SK-N-SH treated with all-trans-retinoic acid at 6 μM for 48 hours (cell line): ENCODE results near the gene TFEB.

ENCODE experiments used
- ATAC-seq: fragments of 200-7000 bp; cut with Tn5 transposase; 3 replicates; pipeline ENCODE4 v1.9.1; 2020; ENCODE audit warnings: mild to moderate bottlenecking, moderate library complexity
- ARNTL ChIP-seq: fragments of 450-650 bp; formaldehyde crosslinking; IDR thresholded peaks from 2 replicates; pipeline ENCODE4 v1.5.0; 2020; ENCODE audit warnings: low read depth, mild to moderate bottlenecking, moderate library complexity, borderline replicate concordance
- BACH2 ChIP-seq: fragments of 250-450 bp; sonication (Bioruptor Pico); IDR thresholded peaks from 2 replicates; pipeline ENCODE4 v1.9.0; 2021; ENCODE audit warnings: mild to moderate bottlenecking, borderline replicate concordance
- CSDC2 ChIP-seq: fragments of 250-450 bp; sonication (Bioruptor Pico); IDR thresholded peaks from 2 replicates; pipeline ENCODE4 v1.5.0; 2020; ENCODE audit warnings: mild to moderate bottlenecking, moderate library complexity
- ESRRG ChIP-seq: fragments of 250-450 bp; sonication (Bioruptor Pico); IDR thresholded peaks from 2 replicates; pipeline ENCODE4 v1.6.1; 2021; ENCODE audit warnings: mild to moderate bottlenecking
- GLIS3 ChIP-seq: fragments of 250-450 bp; sonication (Bioruptor Pico); IDR thresholded peaks from 2 replicates; pipeline ENCODE4 v1.5.0; 2020; ENCODE audit warnings: mild to moderate bottlenecking, moderate library complexity
- ISL1 ChIP-seq: fragments of 250-450 bp; sonication (Bioruptor Pico); IDR thresholded peaks from 2 replicates; pipeline ENCODE4 v2.1.2; 2022; ENCODE audit warnings: mild to moderate bottlenecking, moderate library complexity
- OSR1 ChIP-seq: fragments of 250-450 bp; sonication (Bioruptor Pico); IDR thresholded peaks from 2 replicates; pipeline ENCODE4 v1.8.0; 2022; ENCODE audit warnings: moderate library complexity, mild to moderate bottlenecking, inconsistent platforms
- RARB ChIP-seq: fragments of 250-450 bp; sonication (Bioruptor Pico); IDR thresholded peaks from 2 replicates; pipeline ENCODE4 v1.8.0; 2021; ENCODE audit warnings: mild to moderate bottlenecking, moderate library complexity
- TCF4 ChIP-seq: fragments of 250-450 bp; sonication (Bioruptor Pico); IDR thresholded peaks from 2 replicates; pipeline ENCODE4 v1.8.0; 2021; ENCODE audit warnings: mild to moderate bottlenecking, moderate library complexity, borderline replicate concordance
- TOX ChIP-seq: fragments of 250-450 bp; sonication (Bioruptor Pico); IDR thresholded peaks from 2 replicates; pipeline ENCODE4 v1.8.0; 2021; ENCODE audit warnings: mild to moderate bottlenecking, moderate library complexity, borderline replicate concordance
- ZC3H10 ChIP-seq: fragments of 250-450 bp; sonication (Bioruptor Pico); IDR thresholded peaks from 2 replicates; pipeline ENCODE4 v1.5.1; 2021; ENCODE audit warnings: mild to moderate bottlenecking, moderate library complexity
- ZFP3 ChIP-seq: fragments of 250-450 bp; sonication (Bioruptor Pico); IDR thresholded peaks from 2 replicates; pipeline ENCODE4 v1.5.0; 2020; ENCODE audit warnings: mild to moderate bottlenecking, moderate library complexity
- ZFP30 ChIP-seq: fragments of 450-650 bp; formaldehyde crosslinking; IDR thresholded peaks from 2 replicates; pipeline ENCODE4 v1.5.0; 2022; ENCODE audit warnings: mild to moderate bottlenecking, moderate library complexity
- ZNF565 ChIP-seq: fragments of 450-650 bp; formaldehyde crosslinking; conservative IDR thresholded peaks from 2 replicates; pipeline ENCODE4 v1.5.0; 2020; ENCODE audit warnings: low read depth, mild to moderate bottlenecking, moderate library complexity
- ZNF70 ChIP-seq: fragments of 450-650 bp; formaldehyde crosslinking; IDR thresholded peaks from 2 replicates; pipeline ENCODE4 v1.5.0; 2020; ENCODE audit warnings: mild to moderate bottlenecking, moderate library complexity
- ZNF8 ChIP-seq: fragments of 450-650 bp; formaldehyde crosslinking; IDR thresholded peaks from 2 replicates; pipeline ENCODE4 v1.5.0; 2020; ENCODE audit warnings: mild to moderate bottlenecking, moderate library complexity
- TF ChIP-seq, protein P1 (sequence below): fragments of 250-450 bp; sonication (Bioruptor Pico); IDR thresholded peaks from 2 replicates; pipeline ENCODE4 v1.8.0; 2021; ENCODE audit warnings: low read depth, mild to moderate bottlenecking, moderate library complexity, borderline replicate concordance
- TF ChIP-seq, protein P2 (sequence below): fragments of 250-450 bp; sonication (Bioruptor Pico); IDR thresholded peaks from 2 replicates; pipeline ENCODE4 v1.5.0; 2020; ENCODE audit warnings: mild to moderate bottlenecking, moderate library complexity
- TF ChIP-seq, protein P3 (sequence below): fragments of 250-450 bp; sonication (Bioruptor Pico); IDR thresholded peaks from 2 replicates; pipeline ENCODE4 v1.5.1; 2020; ENCODE audit warnings: low read depth, mild to moderate bottlenecking, moderate library complexity
- TF ChIP-seq, protein P4 (sequence below): fragments of 250-450 bp; sonication (Bioruptor Pico); IDR thresholded peaks from 2 replicates; pipeline ENCODE4 v1.5.1; 2021; ENCODE audit warnings: mild to moderate bottlenecking, moderate library complexity

The TFEB gene

DNA sequence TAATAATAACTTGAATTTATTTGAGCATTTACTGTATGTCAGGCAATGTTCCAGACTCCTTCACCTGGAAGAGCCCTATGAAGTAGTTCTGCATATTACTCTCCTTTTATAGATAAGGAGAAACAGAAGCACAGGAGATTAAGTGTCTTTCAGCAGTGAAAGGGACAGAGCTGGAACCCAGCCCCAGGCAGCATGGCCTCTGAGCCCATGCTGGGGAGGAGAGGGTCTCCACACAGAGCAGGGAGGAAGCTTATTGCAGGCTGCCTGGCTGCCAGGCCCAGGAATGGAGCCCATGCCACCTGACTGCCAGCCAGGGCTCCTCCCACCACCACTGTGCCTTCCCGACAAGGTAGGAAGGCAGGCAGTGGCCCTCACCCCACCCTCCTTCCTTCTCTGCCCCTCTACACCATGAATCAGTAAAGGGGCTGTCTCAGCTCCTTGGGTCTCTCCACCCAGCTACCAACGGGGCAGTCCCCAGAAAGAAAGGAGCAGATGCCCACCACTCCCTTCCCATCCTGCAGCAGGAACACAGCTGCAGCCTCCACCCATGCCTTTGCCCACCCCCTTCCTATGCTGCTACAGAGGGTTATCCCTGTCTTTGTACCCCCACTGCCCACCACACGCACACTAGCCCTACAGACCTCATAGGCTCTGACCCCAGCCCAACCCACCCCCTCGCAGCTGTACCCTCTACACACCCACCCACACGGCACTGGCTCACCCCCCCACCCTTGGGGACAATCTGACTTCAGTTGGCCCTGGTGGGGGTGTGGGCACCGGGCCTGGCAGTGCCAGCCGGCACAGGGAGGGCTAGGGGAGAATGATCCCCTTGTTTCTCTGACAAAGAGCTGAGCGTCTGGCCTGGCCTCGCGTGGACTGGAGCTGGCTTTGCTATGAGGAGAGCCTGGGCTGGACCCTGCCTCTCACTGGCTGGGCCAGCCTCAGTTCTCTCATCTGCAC, 41.8 kb downstream of the TFEB start (continued):
- TF ChIP-seq, protein P1, sequence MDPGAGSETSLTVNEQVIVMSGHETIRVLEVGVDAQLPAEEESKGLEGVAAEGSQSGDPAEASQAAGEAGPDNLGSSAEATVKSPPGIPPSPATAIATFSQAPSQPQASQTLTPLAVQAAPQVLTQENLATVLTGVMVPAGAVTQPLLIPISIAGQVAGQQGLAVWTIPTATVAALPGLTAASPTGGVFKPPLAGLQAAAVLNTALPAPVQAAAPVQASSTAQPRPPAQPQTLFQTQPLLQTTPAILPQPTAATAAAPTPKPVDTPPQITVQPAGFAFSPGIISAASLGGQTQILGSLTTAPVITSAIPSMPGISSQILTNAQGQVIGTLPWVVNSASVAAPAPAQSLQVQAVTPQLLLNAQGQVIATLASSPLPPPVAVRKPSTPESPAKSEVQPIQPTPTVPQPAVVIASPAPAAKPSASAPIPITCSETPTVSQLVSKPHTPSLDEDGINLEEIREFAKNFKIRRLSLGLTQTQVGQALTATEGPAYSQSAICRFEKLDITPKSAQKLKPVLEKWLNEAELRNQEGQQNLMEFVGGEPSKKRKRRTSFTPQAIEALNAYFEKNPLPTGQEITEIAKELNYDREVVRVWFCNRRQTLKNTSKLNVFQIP (CRISPR knock-in tag), result no peak
- no peak for TF ChIP-seq ZFP30 (CRISPR knock-in tag)
- no peak for TF ChIP-seq OSR1 (CRISPR knock-in tag)
- TF ChIP-seq ZNF70 (CRISPR knock-in tag), result no peak
- TF ChIP-seq ESRRG, result no peak

DNA sequence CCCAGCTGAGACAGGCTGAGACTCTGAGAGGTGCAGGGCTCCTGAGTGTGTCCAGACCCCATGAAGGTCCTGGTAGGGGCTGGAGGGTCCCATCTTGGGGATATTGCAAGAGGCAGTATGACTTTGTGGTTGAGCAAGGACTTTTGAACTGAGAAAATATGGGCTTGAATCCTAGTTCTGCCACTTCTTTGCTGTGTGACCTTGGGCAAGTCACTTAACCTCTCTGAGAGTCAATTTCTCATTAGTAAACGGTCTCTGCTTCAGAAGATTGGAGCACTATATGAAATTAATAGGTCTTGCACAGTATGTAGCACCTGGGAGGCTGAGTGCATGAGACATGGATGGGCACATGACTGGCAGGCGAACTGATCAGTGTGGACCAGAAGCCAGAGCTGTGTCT, 42.7 kb downstream of the TFEB start:
- TF ChIP-seq CSDC2 (no peak), OSR1 (CRISPR knock-in tag) (no peak), BACH2 (CRISPR knock-in tag) (no peak), TOX (CRISPR knock-in tag) (no peak), ZNF8 (no peak), ARNTL (CRISPR knock-in tag) (no peak), GLIS3 (CRISPR knock-in tag) (no peak), ZFP3 (CRISPR knock-in tag) (no peak), ZNF70 (CRISPR knock-in tag) (no peak), ZFP30 (CRISPR knock-in tag) (no peak), TCF4 (CRISPR knock-in tag) (no peak), ISL1 (CRISPR knock-in tag) (no peak), ZNF565 (no peak)
- TF ChIP-seq, protein P2, sequence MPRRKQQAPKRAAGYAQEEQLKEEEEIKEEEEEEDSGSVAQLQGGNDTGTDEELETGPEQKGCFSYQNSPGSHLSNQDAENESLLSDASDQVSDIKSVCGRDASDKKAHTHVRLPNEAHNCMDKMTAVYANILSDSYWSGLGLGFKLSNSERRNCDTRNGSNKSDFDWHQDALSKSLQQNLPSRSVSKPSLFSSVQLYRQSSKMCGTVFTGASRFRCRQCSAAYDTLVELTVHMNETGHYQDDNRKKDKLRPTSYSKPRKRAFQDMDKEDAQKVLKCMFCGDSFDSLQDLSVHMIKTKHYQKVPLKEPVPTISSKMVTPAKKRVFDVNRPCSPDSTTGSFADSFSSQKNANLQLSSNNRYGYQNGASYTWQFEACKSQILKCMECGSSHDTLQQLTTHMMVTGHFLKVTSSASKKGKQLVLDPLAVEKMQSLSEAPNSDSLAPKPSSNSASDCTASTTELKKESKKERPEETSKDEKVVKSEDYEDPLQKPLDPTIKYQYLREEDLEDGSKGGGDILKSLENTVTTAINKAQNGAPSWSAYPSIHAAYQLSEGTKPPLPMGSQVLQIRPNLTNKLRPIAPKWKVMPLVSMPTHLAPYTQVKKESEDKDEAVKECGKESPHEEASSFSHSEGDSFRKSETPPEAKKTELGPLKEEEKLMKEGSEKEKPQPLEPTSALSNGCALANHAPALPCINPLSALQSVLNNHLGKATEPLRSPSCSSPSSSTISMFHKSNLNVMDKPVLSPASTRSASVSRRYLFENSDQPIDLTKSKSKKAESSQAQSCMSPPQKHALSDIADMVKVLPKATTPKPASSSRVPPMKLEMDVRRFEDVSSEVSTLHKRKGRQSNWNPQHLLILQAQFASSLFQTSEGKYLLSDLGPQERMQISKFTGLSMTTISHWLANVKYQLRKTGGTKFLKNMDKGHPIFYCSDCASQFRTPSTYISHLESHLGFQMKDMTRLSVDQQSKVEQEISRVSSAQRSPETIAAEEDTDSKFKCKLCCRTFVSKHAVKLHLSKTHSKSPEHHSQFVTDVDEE (CRISPR knock-in tag), result no peak
- TF ChIP-seq, protein P3, sequence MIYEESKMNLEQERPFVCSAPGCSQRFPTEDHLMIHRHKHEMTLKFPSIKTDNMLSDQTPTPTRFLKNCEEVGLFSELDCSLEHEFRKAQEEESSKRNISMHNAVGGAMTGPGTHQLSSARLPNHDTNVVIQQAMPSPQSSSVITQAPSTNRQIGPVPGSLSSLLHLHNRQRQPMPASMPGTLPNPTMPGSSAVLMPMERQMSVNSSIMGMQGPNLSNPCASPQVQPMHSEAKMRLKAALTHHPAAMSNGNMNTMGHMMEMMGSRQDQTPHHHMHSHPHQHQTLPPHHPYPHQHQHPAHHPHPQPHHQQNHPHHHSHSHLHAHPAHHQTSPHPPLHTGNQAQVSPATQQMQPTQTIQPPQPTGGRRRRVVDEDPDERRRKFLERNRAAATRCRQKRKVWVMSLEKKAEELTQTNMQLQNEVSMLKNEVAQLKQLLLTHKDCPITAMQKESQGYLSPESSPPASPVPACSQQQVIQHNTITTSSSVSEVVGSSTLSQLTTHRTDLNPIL (CRISPR knock-in tag), result no peak
- TF ChIP-seq, protein P4, sequence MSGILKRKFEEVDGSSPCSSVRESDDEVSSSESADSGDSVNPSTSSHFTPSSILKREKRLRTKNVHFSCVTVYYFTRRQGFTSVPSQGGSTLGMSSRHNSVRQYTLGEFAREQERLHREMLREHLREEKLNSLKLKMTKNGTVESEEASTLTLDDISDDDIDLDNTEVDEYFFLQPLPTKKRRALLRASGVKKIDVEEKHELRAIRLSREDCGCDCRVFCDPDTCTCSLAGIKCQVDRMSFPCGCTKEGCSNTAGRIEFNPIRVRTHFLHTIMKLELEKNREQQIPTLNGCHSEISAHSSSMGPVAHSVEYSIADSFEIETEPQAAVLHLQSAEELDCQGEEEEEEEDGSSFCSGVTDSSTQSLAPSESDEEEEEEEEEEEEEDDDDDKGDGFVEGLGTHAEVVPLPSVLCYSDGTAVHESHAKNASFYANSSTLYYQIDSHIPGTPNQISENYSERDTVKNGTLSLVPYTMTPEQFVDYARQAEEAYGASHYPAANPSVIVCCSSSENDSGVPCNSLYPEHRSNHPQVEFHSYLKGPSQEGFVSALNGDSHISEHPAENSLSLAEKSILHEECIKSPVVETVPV, result no peak
- TF ChIP-seq, protein P1 (CRISPR knock-in tag), result no peak
- ATAC-seq, result no peak

DNA sequence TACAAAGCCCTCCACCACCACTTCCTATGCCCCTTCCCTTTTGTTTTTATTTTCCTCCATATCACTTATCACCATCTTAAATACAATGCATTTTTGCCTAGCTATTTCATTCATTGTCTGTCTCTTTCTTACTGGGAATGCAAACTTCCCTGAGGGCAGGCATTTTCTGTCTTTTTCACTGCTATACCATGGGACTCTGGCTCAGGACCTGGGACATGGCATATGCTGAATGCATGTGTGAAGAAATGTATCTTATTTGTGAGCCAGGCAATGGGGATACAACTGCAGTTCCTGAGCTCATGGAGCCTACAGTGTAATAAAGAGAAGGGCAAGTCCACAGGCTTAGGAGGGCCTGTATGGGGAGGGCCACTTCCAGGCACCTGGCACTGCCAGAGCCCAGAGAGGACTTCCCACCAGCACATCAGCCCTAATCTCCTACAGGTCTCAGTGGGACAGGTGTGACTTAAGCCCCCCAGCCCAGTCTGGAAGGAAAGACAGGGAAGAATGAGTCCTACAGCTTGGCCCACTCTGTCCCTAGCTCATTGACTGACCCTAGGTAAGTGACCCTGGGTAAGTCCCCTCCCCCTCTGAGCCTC, 43.2 kb downstream of the TFEB start:
- ATAC-seq, result no peak
- TF ChIP-seq TOX (CRISPR knock-in tag), result no peak
- TF ChIP-seq ZC3H10 (CRISPR knock-in tag), result no peak
- no peak for TF ChIP-seq ZNF8
- TF ChIP-seq ZNF565, result no peak
- TF ChIP-seq TCF4 (CRISPR knock-in tag), result no peak
- TF ChIP-seq, protein P4, result no peak
- TF ChIP-seq RARB (CRISPR knock-in tag), result no peak
- TF ChIP-seq, protein P2 (CRISPR knock-in tag), result no peak
- no peak for TF ChIP-seq BACH2 (CRISPR knock-in tag)
- no peak for TF ChIP-seq ZNF70 (CRISPR knock-in tag)
- TF ChIP-seq ARNTL (CRISPR knock-in tag), result no peak
